HepG2 (cell line): Measurements from ENCODE around the gene VARS2. TPM values are rescaled to one million over a fixed set of nuclear protein-coding genes. Genes with fewer than 3 reads are reported as not detected.
A peak's percentile ranks its signal among the peaks of the same experiment; 100 is the strongest.

Source experiments
- ATAC-seq: fragments of 200-7000 bp; cut with Tn5 transposase; 3 replicates; pipeline ENCODE4 v1.9.1; 2020; ENCODE audit warnings: mild to moderate bottlenecking, moderate library complexity
- BruUV-seq: library from RNA; stranded (reverse); fragments of 400-500 nt; replicated peaks from 2 replicates; lab custom pipeline; 2021; lab: Mats Ljungman, UMichigan
- CTCF ChIA-PET: fragments of 300-600 bp; formaldehyde crosslinking; extraction: SDS; loops from one replicate; lab custom pipeline; 2021; ENCODE audit warnings: low total read pairs, inconsistent platforms, low intra/inter-chr PET ratio; lab: Yijun Ruan, JAX
- POLR2A ChIA-PET: fragments of 350-600 bp; sonication (Branson Sonifier 250); formaldehyde crosslinking; loops from one replicate; lab custom pipeline; 2020; ENCODE audit warnings: antibody characterized with exemption, inconsistent platforms; lab: Yijun Ruan, JAX
- DNase-seq: peaks from one replicate; pipeline ENCODE4 v3.0.0-alpha.2; 2015; ENCODE audit warnings: low spot score
- FAIRE-seq: peaks from 3 replicates; lab custom pipeline; 2011; peaks lifted over from hg19 to GRCh38; lab: Jason Lieb, UNC
- H2AFZ ChIP-seq: one replicate; pipeline ENCODE4 v1.6.1; 2011; ENCODE audit warnings: low read length, inconsistent platforms
- H3K27ac ChIP-seq: fragments of 300-600 bp; 3 replicates; pipeline ENCODE4 v1.8.0; 2011; ENCODE audit warnings: mixed run types, mild to moderate bottlenecking, mixed read lengths, low read length, inconsistent platforms; ENCODE audit not compliant: insufficient read depth; ENCODE audit errors: extremely low read length
- H3K27me3 ChIP-seq, 2 experiments: fragments of 200-600 bp in 1 of 2; 2 replicates in 1 of 2; 3 replicates in 1 of 2; pipeline versions ENCODE4 v1.6.0 to v1.8.0; 2011; ENCODE audit warnings: low read length in 2 of 2, mild to moderate bottlenecking in 2 of 2, moderate library complexity in 2 of 2, inconsistent platforms in 1 of 2; ENCODE audit not compliant: insufficient read depth in 2 of 2, control insufficient read depth in 1 of 2
- H3K36me3 ChIP-seq, 2 experiments: fragments of 200-600 bp in 1 of 2; replicated peaks in 1 of 2; 2 replicates in 1 of 2; 3 replicates in 1 of 2; pipeline versions ENCODE4 v1.5.1 to v1.8.0; 2011; ENCODE audit warnings: low read length in 2 of 2, inconsistent platforms in 1 of 2; ENCODE audit not compliant: insufficient read depth in 2 of 2, control insufficient read depth in 1 of 2
- H3K4me1 ChIP-seq: 2 replicates; pipeline ENCODE4 v1.5.1; 2012; ENCODE audit warnings: low read length, inconsistent platforms; ENCODE audit not compliant: insufficient read depth
- H3K4me2 ChIP-seq: 2 replicates; pipeline ENCODE4 v1.6.0; 2011; ENCODE audit warnings: low read depth, low read length, inconsistent platforms
- H3K4me3 ChIP-seq, 3 experiments: fragments of 200-600 bp in 1 of 3; sonication (generic), shearing (Covaris generic) in 1 of 3; replicated peaks in 1 of 3; 2 replicates each; pipeline ENCODE4 v1.5.1; 2011 to 2016; ENCODE audit warnings: low read length in 3 of 3, inconsistent platforms in 2 of 3, low read depth in 2 of 3, mild to moderate bottlenecking in 2 of 3, control low read depth in 1 of 3, mixed read lengths in 1 of 3; ENCODE audit not compliant: insufficient read depth in 1 of 3
- H3K79me2 ChIP-seq: one replicate; pipeline ENCODE4 v1.6.1; 2011; ENCODE audit warnings: low read length, inconsistent platforms; ENCODE audit not compliant: insufficient read depth
- H3K9ac ChIP-seq: 2 replicates; pipeline ENCODE4 v1.6.0; 2011; ENCODE audit warnings: mild to moderate bottlenecking, low read depth, low read length, inconsistent platforms; ENCODE audit not compliant: insufficient read depth
- H3K9me3 ChIP-seq: 2 replicates; pipeline ENCODE4 v1.5.1; 2012; ENCODE audit warnings: mild to moderate bottlenecking, low read length
- H4K20me1 ChIP-seq: 2 replicates; pipeline ENCODE4 v1.6.0; 2011; ENCODE audit warnings: inconsistent platforms, mild to moderate bottlenecking, low read length, moderate library complexity; ENCODE audit not compliant: insufficient read depth
- AGO2 ChIP-seq: fragments of 200-400 bp; formaldehyde crosslinking; optimal IDR thresholded peaks from 2 replicates; pipeline ENCODE3; 2017; ENCODE audit warnings: mild to moderate bottlenecking, low read depth, low read length, moderate library complexity
- CHCHD3 ChIP-seq: sonication (generic); formaldehyde crosslinking; IDR thresholded peaks from 2 replicates; pipeline ENCODE4 v1.8.0; 2022; ENCODE audit warnings: mild to moderate bottlenecking, missing genetic modification reagents, moderate library complexity
- EED ChIP-seq: sonication (generic); formaldehyde crosslinking; IDR thresholded peaks from 2 replicates; pipeline ENCODE4 v1.5.0; 2020; ENCODE audit warnings: mild to moderate bottlenecking, missing genetic modification reagents
- GABPB1 ChIP-seq: IDR thresholded peaks from 2 replicates; pipeline ENCODE4 v1.6.1; 2016; ENCODE audit warnings: mild to moderate bottlenecking, missing genetic modification reagents, moderate library complexity, missing compliant biosample characterization
- HNF4G ChIP-seq, 2 experiments: sonication (generic) in 1 of 2; formaldehyde crosslinking in 1 of 2; IDR thresholded peaks; 2 replicates each; pipeline versions ENCODE4 v1.4.0 to v1.6.1; 2011 to 2020; ENCODE audit warnings: borderline replicate concordance in 2 of 2, low read depth in 2 of 2, mild to moderate bottlenecking in 2 of 2, low read length in 1 of 2, missing genetic modification reagents in 1 of 2, moderate library complexity in 1 of 2
- KDM6A ChIP-seq: IDR thresholded peaks from 2 replicates; pipeline ENCODE4 v1.6.1; 2016; ENCODE audit warnings: low read depth
- MBD4 ChIP-seq: IDR thresholded peaks from 2 replicates; pipeline ENCODE4 v1.6.1; 2012; ENCODE audit warnings: low read length, inconsistent platforms, borderline replicate concordance
- NONO ChIP-seq, 2 experiments: fragments of 450-650 bp in 1 of 2; sonication (generic) in 1 of 2; formaldehyde crosslinking in 1 of 2; IDR thresholded peaks in 1 of 2; conservative IDR thresholded peaks in 1 of 2; 2 replicates each; pipeline versions ENCODE4 v1.6.1 to v1.8.0; 2017 to 2022; ENCODE audit warnings: mild to moderate bottlenecking in 1 of 2, missing genetic modification reagents in 1 of 2, moderate library complexity in 1 of 2
- PAX8 ChIP-seq: sonication (generic); formaldehyde crosslinking; IDR thresholded peaks from 2 replicates; pipeline ENCODE4 v1.8.0; 2022; ENCODE audit warnings: mild to moderate bottlenecking, missing genetic modification reagents, borderline replicate concordance
- RFXAP ChIP-seq: sonication (generic); formaldehyde crosslinking; IDR thresholded peaks from 2 replicates; pipeline ENCODE4 v1.4.0; 2020; ENCODE audit warnings: missing genetic modification reagents, borderline replicate concordance
- SMARCC2 ChIP-seq: fragments of 450-650 bp; IDR thresholded peaks from 2 replicates; pipeline ENCODE4 v1.6.1; 2017; ENCODE audit warnings: antibody characterized with exemption, mild to moderate bottlenecking
- ZBTB3 ChIP-seq: sonication (generic); formaldehyde crosslinking; IDR thresholded peaks from 2 replicates; pipeline ENCODE4 v1.4.0; 2020; ENCODE audit warnings: low read depth, mild to moderate bottlenecking, moderate library complexity, missing genetic modification reagents, borderline replicate concordance
- ZFP82 ChIP-seq: sonication (generic); formaldehyde crosslinking; IDR thresholded peaks from 2 replicates; pipeline ENCODE4 v1.5.1; 2020; ENCODE audit warnings: mild to moderate bottlenecking, missing genetic modification reagents, borderline replicate concordance
- ZKSCAN5 ChIP-seq: sonication (generic); formaldehyde crosslinking; IDR thresholded peaks from 2 replicates; pipeline ENCODE4 v1.5.1; 2020; ENCODE audit warnings: mild to moderate bottlenecking, missing genetic modification reagents
- ZNF143 ChIP-seq: sonication (generic); formaldehyde crosslinking; IDR thresholded peaks from 2 replicates; pipeline ENCODE4 v1.4.0; 2020; ENCODE audit warnings: missing genetic modification reagents
- ZNF552 ChIP-seq: sonication (generic); formaldehyde crosslinking; IDR thresholded peaks from 2 replicates; pipeline ENCODE4 v1.9.0; 2022; ENCODE audit warnings: missing genetic modification reagents, mild to moderate bottlenecking, borderline replicate concordance
- ZNF674 ChIP-seq: sonication (generic); formaldehyde crosslinking; IDR thresholded peaks from 2 replicates; pipeline ENCODE4 v1.5.0; 2020; ENCODE audit warnings: low read depth, mild to moderate bottlenecking, missing genetic modification reagents
- ZNF773 ChIP-seq: sonication (generic); formaldehyde crosslinking; IDR thresholded peaks from 2 replicates; pipeline ENCODE4 v1.4.0; 2020; ENCODE audit warnings: missing genetic modification reagents, borderline replicate concordance
- WGBS: methylation state at CpG from one replicate; pipeline ENCODE4 v1.1.6; 2017; ENCODE audit warnings: low lambda C conversion rate; 5-methylcytosine and 5-hydroxymethylcytosine counted together
- in situ Hi-C: cut with HindIII; loops from 2 replicates; pipeline ENCODE4 v1.10.0; 2017; ENCODE audit warnings: low pct_unique_long_range_greater_than_20kb; ENCODE audit not compliant: extremely low pct_ligation_motif_present
- intact Hi-C: fragments of 100-400 bp; cut with micrococcal nuclease; formaldehyde crosslinking; loops from one replicate; pipeline ENCODE4 v1.10.0; 2022; ENCODE audit not compliant: unreplicated experiment
- polyA plus RNA-seq, 8 experiments: library from polyadenylated mRNA; depleted of rRNA in 3 of 8; stranded (reverse) in 7 of 8; unstranded in 1 of 8; fragments of >200 nt; fragmentation: Illumina TruSeq in 4 of 8; extraction: Trizol in 4 of 8; gene quantifications; 2 replicates each; pipeline versions ENCODE4 v1.2.1 to v1.2.3, GENCODE V29; 2011 to 2016; ENCODE audit warnings: low read depth in 4 of 8, missing spikeins in 1 of 8, mixed read lengths in 1 of 8; ENCODE audit not compliant: insufficient read depth in 1 of 8
- total RNA-seq, 5 experiments: library from RNA; depleted of rRNA; stranded (reverse); fragments of >200 nt; fragmentation: Illumina TruSeq; extraction: Trizol; gene quantifications; 2 replicates each; pipeline ENCODE4 v1.2.3, GENCODE V29; 2016; ENCODE audit warnings: low read depth in 1 of 5

VARS2 gene
- total and polyA plus RNA-seq, 2 of the 13 experiments (the other 11 are each of a cell fraction or from before 2014, with no cell fraction given): 61.8 to 71.8 TPM

DNA sequence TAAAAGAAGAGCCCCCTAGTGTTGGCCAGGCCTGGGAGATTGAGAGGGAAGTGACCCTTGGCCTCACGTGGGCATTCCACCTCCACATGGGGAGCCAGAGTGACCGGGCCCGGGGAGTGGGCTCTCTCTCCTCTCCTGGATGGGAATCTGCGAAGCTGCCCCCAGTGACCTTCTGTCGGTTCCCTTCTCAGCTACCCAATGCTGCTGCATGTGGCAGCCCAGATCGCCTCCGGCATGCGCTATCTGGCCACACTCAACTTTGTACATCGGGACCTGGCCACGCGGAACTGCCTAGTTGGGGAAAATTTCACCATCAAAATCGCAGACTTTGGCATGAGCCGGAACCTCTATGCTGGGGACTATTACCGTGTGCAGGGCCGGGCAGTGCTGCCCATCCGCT, 16.2 kb upstream of the VARS2 start:
- no peak for ATAC-seq
- CTCF ChIA-PET: no interaction called here
- H3K9ac ChIP-seq: no peak overlapping the region
- H3K36me3 ChIP-seq: peaks cover 29 to 53% of the 10 kb centered on the region in 2 experiments; a peak in 4 of 5 replicates
- H3K79me2 ChIP-seq: no peaks in the 10 kb centered on the region
- no TSS peak for BruUV-seq
- POLR2A ChIA-PET: no interaction called here
- intact Hi-C loops: no loop called here
- in situ Hi-C loops: no loop called here
- H3K4me1 ChIP-seq: no peaks in the 10 kb centered on the region
- FAIRE-seq: no peak
- no peak for DNase-seq
- no peak overlapping the region for H3K4me3 ChIP-seq
- H3K27me3 ChIP-seq: no peaks in the 10 kb centered on the region
- no peaks in the 10 kb centered on the region for H3K9me3 ChIP-seq
- no peak overlapping the region for H3K27ac ChIP-seq
- H4K20me1 ChIP-seq: no peaks in the 10 kb centered on the region
- WGBS: 93% methylated on average over 11 of the region's 16 CpGs
- no peak overlapping the region for H3K4me2 ChIP-seq
- H2AFZ ChIP-seq: no peak overlapping the region
- no peak for TF ChIP-seq ZNF674 (CRISPR knock-in tag)
- TF ChIP-seq SMARCC2: no peak
- no peak for TF ChIP-seq GABPB1 (CRISPR knock-in tag)
- no peak for TF ChIP-seq ZFP82 (CRISPR knock-in tag)
- TF ChIP-seq HNF4G (IDR thresholded peaks at IDR 0.05; ENCODE audit: borderline replicate concordance, low read depth, low read length): 0 out of 2 replicates have a peak, but pooled peaks have one; percentile 6
- TF ChIP-seq HNF4G (CRISPR knock-in tag; IDR thresholded peaks at IDR 0.05; ENCODE audit: borderline replicate concordance, low read depth): no peak
- no peak for TF ChIP-seq RFXAP (CRISPR knock-in tag)

DNA sequence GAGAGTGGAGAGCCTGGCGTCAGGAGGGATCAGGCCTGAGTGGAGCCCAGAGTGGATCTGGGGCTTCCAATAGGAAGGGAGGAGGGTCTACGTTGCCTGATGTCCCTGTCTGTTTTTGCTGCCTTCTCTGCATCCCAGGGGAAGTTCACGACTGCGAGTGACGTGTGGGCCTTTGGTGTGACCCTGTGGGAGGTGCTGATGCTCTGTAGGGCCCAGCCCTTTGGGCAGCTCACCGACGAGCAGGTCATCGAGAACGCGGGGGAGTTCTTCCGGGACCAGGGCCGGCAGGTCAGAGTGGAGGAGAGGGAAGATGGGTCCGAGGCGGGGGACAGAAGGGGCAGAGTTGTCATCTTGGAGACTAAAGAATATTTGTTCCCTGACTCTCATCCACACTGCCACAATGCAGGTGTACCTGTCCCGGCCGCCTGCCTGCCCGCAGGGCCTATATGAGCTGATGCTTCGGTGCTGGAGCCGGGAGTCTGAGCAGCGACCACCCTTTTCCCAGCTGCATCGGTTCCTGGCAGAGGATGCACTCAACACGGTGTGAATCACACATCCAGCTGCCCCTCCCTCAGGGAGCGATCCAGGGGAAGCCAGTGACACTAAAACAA, 15.2 kb upstream of the VARS2 start:
- H3K4me2 ChIP-seq: no peak overlapping the region
- no peak overlapping the region for H2AFZ ChIP-seq
- TF ChIP-seq ZBTB3 (CRISPR knock-in tag) (no peak), CHCHD3 (no peak), PAX8 (no peak), MBD4 (no peak), ZNF143 (no peak), ZNF773 (CRISPR knock-in tag) (no peak), ZKSCAN5 (no peak), ZNF552 (no peak), EED (CRISPR knock-in tag) (no peak), NONO (IDR thresholded peaks at IDR 0.05) (no peak), NONO (CRISPR knock-in tag; conservative IDR thresholded peaks at IDR 0.05) (no peak), AGO2 (no peak), KDM6A (CRISPR knock-in tag) (no peak)
- intact Hi-C loops: no loop called here
- no peak overlapping the region for H3K9ac ChIP-seq
- FAIRE-seq: no peak
- no peak overlapping the region for H3K4me3 ChIP-seq
- H3K36me3 ChIP-seq: peaks cover 22 to 46% of the 10 kb centered on the region in 2 experiments; a peak in 4 of 5 replicates
- in situ Hi-C loops: no loop called here
- H3K79me2 ChIP-seq: no peaks in the 10 kb centered on the region
- no peaks in the 10 kb centered on the region for H4K20me1 ChIP-seq
- no peak overlapping the region for H3K27ac ChIP-seq
- 90% methylated on average over 23 of the region's 23 CpGs for WGBS
- no peaks in the 10 kb centered on the region for H3K9me3 ChIP-seq
- no peaks in the 10 kb centered on the region for H3K4me1 ChIP-seq
- ChIA-PET CTCF (no interaction called here), POLR2A (interaction anchor here (1.5 kb wide), 1 partner anchor 16 kb away, joined by 3 read pairs; no protein-coding TSS in a partner anchor)
- no peak for DNase-seq
- no peak for ATAC-seq
- BruUV-seq: no TSS peak
- no peaks in the 10 kb centered on the region for H3K27me3 ChIP-seq
